GM21526 (cell line): ENCODE data around the gene CEP78.
"Not testable (repeated sequence)": the region's sequence is repeated elsewhere in the genome, so short reads cannot be mapped to it uniquely, and the experiment has no call there.

Source experiments
- ATAC-seq: cut with Tn5 transposase; IDR thresholded peaks from one replicate; pipeline ENCODE4 v1.9.1; 2021; ENCODE audit warnings: moderate library complexity; ENCODE audit not compliant: unreplicated experiment, low FRiP score

Gene CEP78

GRCh38 chr9:78235762-78236550 is at the start of gene CEP78:
CEP78 (plus strand) TSS chr9:78236075; CDS start chr9:78236351, 276 bp downstream.
- peak; percentile 98 for ATAC-seq

- no peak for ATAC-seq
Measured at GRCh38 chr9:78187763-78188484, 48.0 kb upstream of the CEP78 start.

- no peak for ATAC-seq
Measured at GRCh38 chr9:78188594-78188993, 47.3 kb upstream of the CEP78 start.

- no peak for ATAC-seq
Measured at GRCh38 chr9:78189001-78189400, 46.9 kb upstream of the CEP78 start.

- no peak for ATAC-seq
Measured at GRCh38 chr9:78189461-78189860, 46.4 kb upstream of the CEP78 start.

GRCh38 chr9:78191931-78192330 is 43.9 kb upstream of the CEP78 start:
- no peak for ATAC-seq

- ATAC-seq: peak; percentile 62
Measured at GRCh38 chr9:78196258-78196657, 39.6 kb upstream of the CEP78 start.

GRCh38 chr9:78201158-78201777 is 34.6 kb upstream of the CEP78 start:
- ATAC-seq: peak; percentile 78

- ATAC-seq: no peak
Measured at GRCh38 chr9:78207319-78207718, 28.6 kb upstream of the CEP78 start.

GRCh38 chr9:78207901-78208300 is 28.0 kb upstream of the CEP78 start:
- ATAC-seq: no peak

GRCh38 chr9:78209127-78209526 is 26.7 kb upstream of the CEP78 start:
- no peak for ATAC-seq

- ATAC-seq: peak; percentile 79
Measured at GRCh38 chr9:78210841-78211301, 25.0 kb upstream of the CEP78 start.

GRCh38 chr9:78212868-78213267 is 23.0 kb upstream of the CEP78 start:
- ATAC-seq: no peak

GRCh38 chr9:78213712-78214111 is 22.2 kb upstream of the CEP78 start:
- no peak for ATAC-seq

GRCh38 chr9:78214492-78214891 is 21.4 kb upstream of the CEP78 start:
- ATAC-seq: no peak

- no peak for ATAC-seq
Measured at GRCh38 chr9:78215706-78216105, 20.2 kb upstream of the CEP78 start.

- no peak for ATAC-seq
Measured at GRCh38 chr9:78218890-78219289, 17.0 kb upstream of the CEP78 start.

GRCh38 chr9:78221425-78221824 is 14.4 kb upstream of the CEP78 start:
- no peak for ATAC-seq

- not testable (repeated sequence) for ATAC-seq
Measured at GRCh38 chr9:78221841-78222240, 14.0 kb upstream of the CEP78 start.

- no peak for ATAC-seq
Measured at GRCh38 chr9:78230761-78231160, 5.1 kb upstream of the CEP78 start.

GRCh38 chr9:78232471-78232870 is 3.4 kb upstream of the CEP78 start:
- ATAC-seq: not testable (repeated sequence)
